Kidney tubule cell (primary cell): ENCODE measurements around the gene OR2K2.
"Not testable (repeated sequence)": the region's sequence is repeated elsewhere in the genome, so short reads cannot be mapped to it uniquely, and the experiment has no call there.

Experiments
- DNase-seq: peaks from one replicate; pipeline ENCODE4 v3.0.0-alpha.2; 2018; ENCODE audit warnings: low spot score

Gene OR2K2

DNA sequence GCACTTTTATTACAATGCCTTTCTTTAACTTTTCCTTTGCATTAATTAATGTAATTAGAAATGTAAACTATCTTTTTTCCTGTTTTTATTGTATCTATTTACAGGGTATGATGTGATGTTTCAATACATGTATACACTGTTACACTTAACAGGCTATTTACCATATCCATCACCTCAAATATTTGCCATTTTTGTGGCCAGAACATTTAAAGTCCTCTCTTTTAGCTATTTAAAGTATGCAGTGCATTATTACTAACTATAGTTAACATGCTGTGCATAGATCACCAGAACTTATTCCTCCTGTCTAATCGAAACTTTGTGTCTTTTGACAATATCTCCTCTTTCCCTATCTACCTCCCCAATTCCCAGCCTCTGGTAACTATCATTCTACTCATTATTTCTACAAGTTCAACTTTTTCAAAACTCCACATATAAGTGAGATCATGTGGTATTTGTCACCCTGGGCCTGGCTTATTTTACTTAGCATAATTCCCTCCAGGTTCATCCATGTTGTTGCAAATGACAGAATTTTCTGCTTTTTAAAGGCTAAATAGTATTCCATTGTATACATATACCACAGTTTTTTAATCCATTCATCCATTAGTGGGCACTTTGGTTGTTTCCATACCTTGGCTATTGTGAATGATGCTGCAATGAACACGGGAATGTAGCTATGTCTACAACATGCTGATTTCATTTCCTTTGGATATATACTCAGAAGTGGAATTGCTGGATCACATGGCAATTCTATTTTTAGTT, 32.8 kb downstream of the OR2K2 start:
- no peak for DNase-seq

DNA sequence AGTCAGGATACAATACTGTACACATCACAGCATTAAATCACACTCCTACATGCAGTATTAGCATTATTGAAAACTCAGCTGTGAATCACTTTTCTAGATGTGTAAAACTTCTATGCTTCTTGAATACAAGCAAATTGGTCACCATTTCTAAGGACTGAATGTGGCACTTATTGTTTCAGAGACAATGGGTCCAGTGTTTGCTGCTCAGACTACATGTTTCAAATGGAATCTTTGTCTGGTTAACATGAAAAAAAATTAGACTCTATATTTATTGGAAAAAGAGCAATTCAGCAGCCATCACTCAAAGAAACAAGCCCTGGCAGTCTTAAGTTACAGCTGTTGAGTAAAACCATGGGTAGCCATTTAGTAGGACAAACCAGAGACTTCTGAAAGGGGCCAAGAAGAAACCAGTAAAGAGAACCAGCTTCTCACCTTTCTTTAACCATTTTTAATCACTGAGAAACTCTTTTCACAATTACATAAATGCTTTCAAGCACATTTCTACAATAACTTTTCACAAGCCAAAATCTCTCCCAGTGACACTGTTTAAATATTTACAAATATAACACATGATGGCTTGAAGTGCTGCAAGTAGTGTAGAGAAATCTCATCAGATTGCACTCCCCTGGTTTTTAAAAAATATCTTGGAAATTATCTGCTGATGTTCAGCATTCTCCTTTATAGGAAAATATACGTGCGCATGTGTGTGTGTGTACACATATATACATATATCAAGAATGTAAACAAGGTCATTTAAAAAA, 35.2 kb downstream of the OR2K2 start:
- no peak for DNase-seq

DNA sequence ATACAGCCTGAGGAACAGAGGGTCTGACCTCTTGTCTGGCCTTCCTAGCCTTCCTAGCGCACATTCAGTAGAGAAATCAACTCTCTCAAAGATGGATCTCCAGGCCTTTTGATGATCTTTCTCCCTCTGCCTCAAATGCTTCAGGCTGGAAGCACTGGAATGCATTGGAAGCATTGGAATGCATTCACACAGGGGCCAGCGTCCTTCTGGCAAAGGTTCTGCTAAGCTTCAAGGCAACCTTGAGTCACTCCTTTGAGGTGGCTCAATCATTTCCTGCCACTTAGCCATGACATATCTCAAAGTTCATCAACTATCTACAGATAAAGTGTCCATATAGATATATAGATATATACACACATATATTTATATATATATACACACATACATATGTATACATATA, 42.9 kb downstream of the OR2K2 start:
- peak; percentile 83 for DNase-seq

DNA sequence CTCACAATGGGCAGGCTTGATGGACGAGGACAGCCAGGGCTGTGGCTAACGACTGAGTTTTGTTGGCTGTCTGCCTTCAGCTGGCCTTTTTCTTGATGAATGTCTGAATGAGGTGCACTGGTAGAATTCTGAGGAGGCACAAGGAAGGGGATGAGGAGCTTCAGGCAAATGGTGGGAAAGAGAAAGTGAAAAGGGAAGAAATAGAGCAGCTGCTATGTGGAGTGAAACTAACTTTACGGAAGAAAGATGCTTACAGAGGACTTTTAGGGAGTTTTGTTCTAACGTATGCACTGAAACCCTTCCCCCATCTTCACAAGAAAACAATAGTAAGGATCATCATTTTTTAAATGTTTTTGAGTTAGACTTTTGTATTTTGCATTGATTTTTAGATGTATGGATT, 45.3 kb downstream of the OR2K2 start:
- DNase-seq: no peak

DNA sequence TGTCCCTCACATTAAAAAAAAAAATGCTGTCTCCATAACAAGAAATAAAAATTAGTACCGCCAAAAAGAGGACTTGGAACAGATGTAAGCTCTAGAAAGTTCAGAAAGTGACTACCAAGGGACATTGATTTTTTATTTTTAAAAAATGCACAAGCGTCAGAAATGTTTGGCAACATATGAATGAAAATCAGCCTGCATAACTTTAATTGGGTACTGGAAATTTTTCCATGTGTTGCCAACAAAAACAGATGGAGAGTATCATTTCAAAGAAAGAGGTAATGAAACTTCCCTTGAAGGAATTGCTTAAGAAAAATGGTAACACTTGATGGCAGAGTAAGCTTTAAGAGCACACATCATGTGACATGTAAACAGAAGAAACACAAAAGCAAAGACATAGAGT, 47.2 kb downstream of the OR2K2 start:
- no peak for DNase-seq

- DNase-seq: not testable (repeated sequence)
These were observed 49.2 kb downstream of the OR2K2 start for GRCh38 chr9:111280795-111281194.
